GM23338 (cell line): ENCODE data around the gene KDM4C. TPM values are rescaled to one million over a fixed set of nuclear protein-coding genes. Genes with fewer than 3 reads are reported as not detected.
"Not testable (repeated sequence)": the region's sequence is repeated elsewhere in the genome, so short reads cannot be mapped to it uniquely, and the experiment has no call there.

Experiments
- ATAC-seq: fragments of 200-7000 bp; cut with Tn5 transposase; 3 replicates; pipeline ENCODE4 v1.9.1; 2020
- DNase-seq: peaks from one replicate; pipeline ENCODE4 v3.0.0-alpha.2; 2015; ENCODE audit warnings: low spot score
- H2AFZ ChIP-seq: fragments of 200-600 bp; sonication (generic); 2 replicates; pipeline ENCODE4 v1.8.0; 2016; ENCODE audit warnings: antibody characterized with exemption, mild to moderate bottlenecking, moderate library complexity
- H3F3A ChIP-seq: fragments of 200-600 bp; sonication (generic); replicated peaks from 2 replicates; pipeline ENCODE4 v1.8.0; 2017; ENCODE audit warnings: antibody characterized with exemption, mixed run types, low read depth
- H3K27ac ChIP-seq: fragments of 200-600 bp; sonication (generic); 2 replicates; pipeline ENCODE4 v1.6.1; 2016; ENCODE audit warnings: low read depth
- H3K27me3 ChIP-seq: fragments of 200-600 bp; sonication (generic); 2 replicates; pipeline ENCODE4 v1.8.0; 2016; ENCODE audit warnings: mild to moderate bottlenecking, mixed run types, moderate library complexity; ENCODE audit not compliant: insufficient read depth
- H3K36me3 ChIP-seq: fragments of 200-600 bp; sonication (generic); 2 replicates; pipeline ENCODE4 v1.8.0; 2016; ENCODE audit warnings: mild to moderate bottlenecking; ENCODE audit not compliant: insufficient read depth
- H3K4me1 ChIP-seq: fragments of 200-600 bp; sonication (generic); 2 replicates; pipeline ENCODE4 v1.8.0; 2016; ENCODE audit warnings: mild to moderate bottlenecking, moderate library complexity; ENCODE audit not compliant: insufficient read depth
- H3K4me2 ChIP-seq: fragments of 200-600 bp; sonication (generic); 2 replicates; pipeline ENCODE4 v1.7.1; 2017; ENCODE audit warnings: mixed run types
- H3K4me3 ChIP-seq: fragments of 200-600 bp; sonication (generic); 2 replicates; pipeline ENCODE4 v1.6.1; 2016; ENCODE audit warnings: mixed run types
- H3K79me2 ChIP-seq: fragments of 200-600 bp; sonication (generic); replicated peaks from 2 replicates; pipeline ENCODE4 v1.8.0; 2017; ENCODE audit warnings: mild to moderate bottlenecking; ENCODE audit not compliant: insufficient read depth
- H3K9me2 ChIP-seq: fragments of 200-600 bp; sonication (generic); 2 replicates; pipeline ENCODE4 v1.8.0; 2017; ENCODE audit not compliant: insufficient read depth
- H4K20me1 ChIP-seq: fragments of 200-600 bp; sonication (generic); replicated peaks from 2 replicates; pipeline ENCODE4 v1.8.0; 2017; ENCODE audit warnings: mild to moderate bottlenecking; ENCODE audit not compliant: insufficient read depth
- H3K27ac Mint-ChIP-seq: 2 replicates; pipeline ENCODE4 v1.8.0; 2020; ENCODE audit warnings: inconsistent platforms, mild to moderate bottlenecking, moderate library complexity, mixed read lengths
- H3K27me3 Mint-ChIP-seq: 3 replicates; pipeline ENCODE4 v1.8.0; 2022; ENCODE audit warnings: low read depth, mild to moderate bottlenecking, moderate library complexity, mixed read lengths, inconsistent platforms; ENCODE audit not compliant: insufficient read depth, poor library complexity
- H3K36me3 Mint-ChIP-seq: 3 replicates; pipeline ENCODE4 v1.8.0; 2021; ENCODE audit warnings: low read depth, mild to moderate bottlenecking, inconsistent platforms, moderate library complexity, mixed read lengths
- H3K4me1 Mint-ChIP-seq: 3 replicates; pipeline ENCODE4 v1.8.0; 2020; ENCODE audit warnings: mild to moderate bottlenecking, inconsistent platforms, mixed read lengths
- H3K4me3 Mint-ChIP-seq: 3 replicates; pipeline ENCODE4 v1.8.0; 2021; ENCODE audit warnings: moderate library complexity, mild to moderate bottlenecking, inconsistent platforms, mixed read lengths
- H3K9me3 Mint-ChIP-seq: 3 replicates; pipeline ENCODE4 v1.8.0; 2020; ENCODE audit warnings: moderate library complexity, mild to moderate bottlenecking, inconsistent platforms, mixed read lengths
- CREB1 ChIP-seq: fragments of 250-450 bp; sonication (Bioruptor Pico); IDR thresholded peaks from 2 replicates; pipeline ENCODE4 v1.5.0; 2020; ENCODE audit warnings: low read depth, mild to moderate bottlenecking, moderate library complexity
- CTCF ChIP-seq, 2 experiments: fragments of 200-600 bp in 1 of 2; sonication (generic) in 1 of 2; conservative IDR thresholded peaks; 2 replicates each; pipeline versions ENCODE4 v1.5.1 to v1.6.1; 2016 to 2017; ENCODE audit warnings: antibody characterized with exemption in 2 of 2, low read depth in 2 of 2, mild to moderate bottlenecking in 2 of 2, moderate library complexity in 1 of 2
- ETS1 ChIP-seq: IDR thresholded peaks from 2 replicates; pipeline ENCODE4 v1.6.1; 2016; ENCODE audit warnings: antibody characterized with exemption
- EZH2phosphoT487 ChIP-seq: fragments of 200-600 bp; sonication (generic); IDR thresholded peaks from one replicate; pipeline ENCODE4 v1.8.1; 2018; ENCODE audit warnings: antibody characterized with exemption; ENCODE audit not compliant: unreplicated experiment
- JUNB ChIP-seq: IDR thresholded peaks from one replicate; pipeline ENCODE4 v1.6.1; 2016; ENCODE audit warnings: antibody characterized with exemption; ENCODE audit not compliant: unreplicated experiment
- STAT1 ChIP-seq: IDR thresholded peaks from one replicate; pipeline ENCODE4 v1.6.1; 2016; ENCODE audit warnings: antibody characterized with exemption; ENCODE audit not compliant: unreplicated experiment
- ZNF114 ChIP-seq: fragments of 250-450 bp; sonication (Bioruptor Pico); IDR thresholded peaks from 2 replicates; pipeline ENCODE4 v1.5.0; 2020; ENCODE audit warnings: mild to moderate bottlenecking, moderate library complexity
- ZNF331 ChIP-seq: fragments of 250-450 bp; sonication (Bioruptor Pico); IDR thresholded peaks from 2 replicates; pipeline ENCODE4 v1.5.0; 2020; ENCODE audit warnings: low read depth, mild to moderate bottlenecking, moderate library complexity
- polyA plus RNA-seq: library from polyadenylated mRNA; unstranded; fragments of >200 nt; fragmentation: Nextera tagmentation; extraction: Ambion mirVana; gene quantifications from 2 replicates; pipeline ENCODE4 v1.2.1, GENCODE V29; 2016
- total RNA-seq: library from RNA; depleted of rRNA; stranded (reverse); fragments of >200 nt; shearing (Covaris generic); gene quantifications from 2 replicates; pipeline ENCODE4 v1.2.3, GENCODE V29; 2014

KDM4C gene
- total and polyA plus RNA-seq, 2 experiments from 2014 or later: 12.0 to 43.8 TPM

- peaks cover 2% of the 10 kb centered on the region; the same call in 1 of the 3 replicates for H3K9me3 Mint-ChIP-seq
- Histone ChIP-seq H3K9me2 (peaks cover 17% of the 10 kb centered on the region; the same call in 1 of the 2 replicates), H4K20me1 (no peaks in the 10 kb centered on the region; the same call in 1 of the 2 replicates), H2AFZ (no peak overlapping the region), H3K27me3 (no peaks in the 10 kb centered on the region), H3K4me1 (no peaks in the 10 kb centered on the region), H3F3A (no peaks in the 10 kb centered on the region), H3K79me2 (no peaks in the 10 kb centered on the region), H3K4me3 (no peak overlapping the region), H3K36me3 (no peaks in the 10 kb centered on the region; the same call in 1 of the 2 replicates), H3K4me2 (no peak overlapping the region), H3K27ac (no peak overlapping the region)
- peaks cover 3% of the 10 kb centered on the region for H3K27me3 Mint-ChIP-seq
- TF ChIP-seq STAT1 (no peak), CTCF (conservative IDR thresholded peaks at IDR 0.05; ENCODE audit: low read depth in 2 of 2) (no peak), ETS1 (no peak), EZH2phosphoT487 (no peak), ZNF331 (CRISPR knock-in tag) (no peak), CREB1 (CRISPR knock-in tag) (no peak), JUNB (no peak), ZNF114 (CRISPR knock-in tag) (no peak)
- peaks cover 9% of the 10 kb centered on the region; the same call in 2 of the 3 replicates for H3K4me1 Mint-ChIP-seq
- H3K4me3 Mint-ChIP-seq: no peak overlapping the region
- peaks cover 29% of the 10 kb centered on the region for H3K36me3 Mint-ChIP-seq
- DNase-seq (no peak), ATAC-seq (no peak)
- H3K27ac Mint-ChIP-seq: no peak overlapping the region
Observed at GRCh38 chr9:7180247-7180646, 422.5 kb downstream of the KDM4C start.

- H4K20me1 ChIP-seq, H3K4me2 ChIP-seq, H3K27ac Mint-ChIP-seq, H3K4me3 ChIP-seq, H3K27me3 ChIP-seq, H3F3A ChIP-seq, H3K27me3 Mint-ChIP-seq, H2AFZ ChIP-seq, H3K4me3 Mint-ChIP-seq, DNase-seq, H3K79me2 ChIP-seq, H3K27ac ChIP-seq, ATAC-seq, H3K36me3 ChIP-seq, H3K4me1 ChIP-seq: not testable (repeated sequence)
- Mint-ChIP-seq H3K9me3 (peaks cover 18% of the 10 kb centered on the region), H3K4me1 (peaks cover 10% of the 10 kb centered on the region; the same call in 2 of the 3 replicates), H3K36me3 (peaks cover 44% of the 10 kb centered on the region)
- H3K9me2 ChIP-seq: peaks cover 17% of the 10 kb centered on the region; the same call in 1 of the 2 replicates
Observed at GRCh38 chr9:7183139-7183538, 425.4 kb downstream of the KDM4C start.
